Hepatocyte (in vitro differentiated cells): Measurements from ENCODE around the gene ANO9.

ENCODE experiments used
- EZH2phosphoT487 ChIP-seq: fragments of 200-600 bp; sonication (generic); IDR thresholded peaks from one replicate; pipeline ENCODE4 v1.6.1; 2018; ENCODE audit warnings: antibody characterized with exemption, mild to moderate bottlenecking, low read depth, moderate library complexity; ENCODE audit not compliant: unreplicated experiment, severe bottlenecking
- TF ChIP-seq, protein P1 (sequence below): fragments of 200-600 bp; sonication (generic); IDR thresholded peaks from 2 replicates; pipeline ENCODE4 v1.5.1; 2016; ENCODE audit warnings: antibody characterized with exemption, mild to moderate bottlenecking; ENCODE audit not compliant: poor library complexity

- no peak for TF ChIP-seq EZH2phosphoT487
- TF ChIP-seq, protein P1, sequence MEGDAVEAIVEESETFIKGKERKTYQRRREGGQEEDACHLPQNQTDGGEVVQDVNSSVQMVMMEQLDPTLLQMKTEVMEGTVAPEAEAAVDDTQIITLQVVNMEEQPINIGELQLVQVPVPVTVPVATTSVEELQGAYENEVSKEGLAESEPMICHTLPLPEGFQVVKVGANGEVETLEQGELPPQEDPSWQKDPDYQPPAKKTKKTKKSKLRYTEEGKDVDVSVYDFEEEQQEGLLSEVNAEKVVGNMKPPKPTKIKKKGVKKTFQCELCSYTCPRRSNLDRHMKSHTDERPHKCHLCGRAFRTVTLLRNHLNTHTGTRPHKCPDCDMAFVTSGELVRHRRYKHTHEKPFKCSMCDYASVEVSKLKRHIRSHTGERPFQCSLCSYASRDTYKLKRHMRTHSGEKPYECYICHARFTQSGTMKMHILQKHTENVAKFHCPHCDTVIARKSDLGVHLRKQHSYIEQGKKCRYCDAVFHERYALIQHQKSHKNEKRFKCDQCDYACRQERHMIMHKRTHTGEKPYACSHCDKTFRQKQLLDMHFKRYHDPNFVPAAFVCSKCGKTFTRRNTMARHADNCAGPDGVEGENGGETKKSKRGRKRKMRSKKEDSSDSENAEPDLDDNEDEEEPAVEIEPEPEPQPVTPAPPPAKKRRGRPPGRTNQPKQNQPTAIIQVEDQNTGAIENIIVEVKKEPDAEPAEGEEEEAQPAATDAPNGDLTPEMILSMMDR: no peak
These were observed 17.9 kb upstream of the ANO9 start for GRCh38 chr11:459511-460220.
